Esophagus muscularis mucosa (tissue), 4 donors: Measurements from ENCODE around the gene KRT16. TPM values are rescaled to one million over a fixed set of nuclear protein-coding genes. Genes with fewer than 3 reads are reported as not detected.

Experiments used
- DNase-seq: peaks from one replicate; pipeline ENCODE4 v3.0.0-alpha.2; 2017; ENCODE audit errors: extremely low spot score
- H3K27ac ChIP-seq, 4 donors: fragments of 200-600 bp; sonication (generic); replicated peaks in 1 of 4; 1 replicate in 3 of 4; 2 replicates in 1 of 4; pipeline ENCODE4 v1.5.1; 2016 to 2019; ENCODE audit warnings: mild to moderate bottlenecking in 1 of 4
- H3K27me3 ChIP-seq, 4 donors: fragments of 200-600 bp; sonication (generic); one replicate each; pipeline versions ENCODE4 v1.5.1 to v1.6.0; 2016 to 2019
- H3K36me3 ChIP-seq, 4 donors: fragments of 200-600 bp; sonication (generic); one replicate each; pipeline ENCODE4 v1.5.1; 2016 to 2019
- H3K4me1 ChIP-seq, 4 donors: fragments of 200-600 bp; sonication (generic); one replicate each; pipeline ENCODE4 v1.5.1; 2016 to 2019
- H3K4me3 ChIP-seq, 4 donors: fragments of 200-600 bp; sonication (generic); 1 replicate in 2 of 4; 2 replicates in 2 of 4; pipeline ENCODE4 v1.5.1; 2016 to 2019; ENCODE audit warnings: mild to moderate bottlenecking in 4 of 4, moderate library complexity in 1 of 4
- H3K9me3 ChIP-seq, 4 donors: fragments of 200-600 bp; sonication (generic); 1 replicate in 3 of 4; 2 replicates in 1 of 4; pipeline ENCODE4 v1.5.1; 2016 to 2019
- EP300 ChIP-seq: sonication (generic); formaldehyde crosslinking; IDR thresholded peaks from one replicate; pipeline ENCODE4 v1.6.1; 2017; ENCODE audit warnings: antibody characterized with exemption
- POLR2A ChIP-seq: fragments of 450-650 bp; IDR thresholded peaks from one replicate; pipeline ENCODE4 v1.6.1; 2017; ENCODE audit warnings: antibody characterized with exemption, moderate library complexity, mild to moderate bottlenecking, low read depth
- POLR2AphosphoS5 ChIP-seq, 2 donors: sonication (generic); formaldehyde crosslinking; IDR thresholded peaks; one replicate each; pipeline ENCODE4 v1.6.1; 2017; ENCODE audit warnings: antibody characterized with exemption in 2 of 2
- WGBS: methylation state at CpG from one replicate; pipeline ENCODE4 v1.1.5; 2018; 5-methylcytosine and 5-hydroxymethylcytosine counted together
- intact Hi-C: fragments of 100-400 bp; cut with DNase I; formaldehyde crosslinking; loops from one replicate; pipeline ENCODE4 v1.15.1; 2023
- total RNA-seq, 4 donors: library from RNA; depleted of rRNA; stranded (reverse); fragments of >200 nt; gene quantifications; one replicate each; pipeline versions ENCODE4 v1.1.0 to v1.2.1, GENCODE V29; 2016
- TF ChIP-seq, protein P1 (sequence below), 3 experiments: fragments of 200-600 bp in 2 of 3; fragments of 450-650 bp in 1 of 3; sonication (generic) in 2 of 3; IDR thresholded peaks; one replicate each; pipeline ENCODE4 v1.5.1; 2017 to 2019; ENCODE audit warnings: antibody characterized with exemption in 3 of 3, mild to moderate bottlenecking in 2 of 3, moderate library complexity in 1 of 3

The KRT16 gene
- total RNA-seq, 4 donors from 2014 or later = 1.7 TPM; not detected in 3

DNA sequence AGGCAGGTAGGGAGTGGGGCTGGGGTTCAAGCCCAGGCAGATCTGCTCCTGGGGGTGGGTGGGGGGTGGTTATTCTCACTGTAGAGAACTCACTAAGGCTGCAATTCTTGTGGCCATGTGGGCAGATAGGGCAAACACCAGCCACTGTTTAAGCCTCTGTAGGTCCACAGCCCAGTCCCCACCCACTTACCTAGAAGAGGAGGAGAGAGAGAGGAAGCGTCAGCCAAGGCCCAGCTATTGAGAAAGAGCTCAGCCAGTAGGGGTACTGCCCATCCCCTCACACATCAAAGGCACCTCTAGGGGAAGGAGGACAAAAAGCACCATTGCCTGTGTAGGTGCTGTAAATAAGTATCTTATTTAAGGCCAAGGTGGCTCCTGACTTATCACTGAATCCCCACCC is 12.9 kb downstream of the KRT16 start:
- no peaks in the 10 kb centered on the region for H3K9me3 ChIP-seq
- H3K4me1 ChIP-seq = no peaks in the 10 kb centered on the region
- no peak overlapping the region for H3K4me3 ChIP-seq
- intact Hi-C loops = no loop called here
- H3K27ac ChIP-seq = no peak overlapping the region
- no peaks in the 10 kb centered on the region for H3K27me3 ChIP-seq
- DNase-seq = no peak
- WGBS = 100% methylated on average over 1 of the region's 1 CpG
- no peaks in the 10 kb centered on the region for H3K36me3 ChIP-seq
- TF ChIP-seq EP300 (no peak), POLR2A (no peak), POLR2AphosphoS5 (IDR thresholded peaks at IDR 0.05) (no peak)
- TF ChIP-seq, protein P1, sequence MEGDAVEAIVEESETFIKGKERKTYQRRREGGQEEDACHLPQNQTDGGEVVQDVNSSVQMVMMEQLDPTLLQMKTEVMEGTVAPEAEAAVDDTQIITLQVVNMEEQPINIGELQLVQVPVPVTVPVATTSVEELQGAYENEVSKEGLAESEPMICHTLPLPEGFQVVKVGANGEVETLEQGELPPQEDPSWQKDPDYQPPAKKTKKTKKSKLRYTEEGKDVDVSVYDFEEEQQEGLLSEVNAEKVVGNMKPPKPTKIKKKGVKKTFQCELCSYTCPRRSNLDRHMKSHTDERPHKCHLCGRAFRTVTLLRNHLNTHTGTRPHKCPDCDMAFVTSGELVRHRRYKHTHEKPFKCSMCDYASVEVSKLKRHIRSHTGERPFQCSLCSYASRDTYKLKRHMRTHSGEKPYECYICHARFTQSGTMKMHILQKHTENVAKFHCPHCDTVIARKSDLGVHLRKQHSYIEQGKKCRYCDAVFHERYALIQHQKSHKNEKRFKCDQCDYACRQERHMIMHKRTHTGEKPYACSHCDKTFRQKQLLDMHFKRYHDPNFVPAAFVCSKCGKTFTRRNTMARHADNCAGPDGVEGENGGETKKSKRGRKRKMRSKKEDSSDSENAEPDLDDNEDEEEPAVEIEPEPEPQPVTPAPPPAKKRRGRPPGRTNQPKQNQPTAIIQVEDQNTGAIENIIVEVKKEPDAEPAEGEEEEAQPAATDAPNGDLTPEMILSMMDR (IDR thresholded peaks at IDR 0.05) = no peak

DNA sequence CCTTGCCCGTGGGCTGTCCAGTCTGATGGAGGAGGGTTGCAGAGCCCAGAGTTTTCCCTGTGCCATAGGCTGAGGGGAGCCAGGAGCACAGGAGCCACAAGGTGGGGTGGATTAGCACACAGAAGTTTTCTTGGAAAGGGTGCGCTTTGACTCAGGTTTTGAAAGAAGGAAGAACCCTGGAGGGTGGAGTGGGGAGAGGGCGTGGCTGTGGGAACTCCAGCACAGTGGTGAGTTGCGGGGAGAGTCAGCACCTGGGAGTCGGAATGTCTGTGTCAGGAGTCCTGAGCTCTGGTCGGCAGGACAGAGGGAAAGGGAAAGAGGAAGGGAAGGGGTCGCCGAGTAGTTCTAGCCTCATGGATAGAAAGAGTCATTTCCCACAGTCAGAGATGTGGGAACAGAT is 17.0 kb downstream of the KRT16 start:
- intact Hi-C loops = no loop called here
- Histone ChIP-seq H3K27ac (no peak overlapping the region), H3K27me3 (peaks cover 0 to 13% (median 0%) of the 10 kb centered on the region in 4 donors), H3K9me3 (no peaks in the 10 kb centered on the region), H3K36me3 (no peaks in the 10 kb centered on the region), H3K4me3 (no peak overlapping the region), H3K4me1 (no peaks in the 10 kb centered on the region)
- TF ChIP-seq POLR2AphosphoS5 (IDR thresholded peaks at IDR 0.05) = no peak
- no peak for TF ChIP-seq EP300
- TF ChIP-seq, protein P1 (IDR thresholded peaks at IDR 0.05) = no peak
- no peak for TF ChIP-seq POLR2A
- WGBS = 72% methylated on average over 8 of the region's 8 CpGs
- DNase-seq = no peak

DNA sequence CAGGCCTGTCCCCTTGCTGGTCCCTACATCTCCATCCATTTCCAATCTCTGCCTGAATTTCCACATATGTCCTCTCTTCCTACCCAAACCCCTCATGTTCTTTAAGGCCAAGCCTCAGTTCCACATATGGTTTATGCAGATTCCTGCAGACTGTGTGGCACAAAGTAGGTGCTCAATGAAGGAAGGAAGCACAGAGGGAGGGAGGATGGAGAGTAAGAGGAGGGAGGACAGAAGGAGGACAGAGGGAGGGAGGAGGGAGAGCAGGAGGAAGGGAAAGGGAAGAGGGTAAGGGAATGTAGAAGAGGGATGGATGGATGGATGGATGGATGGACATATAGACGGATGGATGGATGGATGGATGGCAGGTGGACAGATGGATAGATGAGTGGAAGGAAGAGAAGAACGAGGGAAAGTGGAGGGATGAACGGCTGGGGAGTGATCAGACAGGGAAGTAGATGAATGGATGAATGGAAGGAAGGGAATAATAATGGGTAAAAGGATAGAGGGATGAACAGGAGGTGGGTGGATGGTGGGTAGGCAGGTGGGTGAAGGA is 18.1 kb downstream of the KRT16 start:
- no peak for DNase-seq

DNA sequence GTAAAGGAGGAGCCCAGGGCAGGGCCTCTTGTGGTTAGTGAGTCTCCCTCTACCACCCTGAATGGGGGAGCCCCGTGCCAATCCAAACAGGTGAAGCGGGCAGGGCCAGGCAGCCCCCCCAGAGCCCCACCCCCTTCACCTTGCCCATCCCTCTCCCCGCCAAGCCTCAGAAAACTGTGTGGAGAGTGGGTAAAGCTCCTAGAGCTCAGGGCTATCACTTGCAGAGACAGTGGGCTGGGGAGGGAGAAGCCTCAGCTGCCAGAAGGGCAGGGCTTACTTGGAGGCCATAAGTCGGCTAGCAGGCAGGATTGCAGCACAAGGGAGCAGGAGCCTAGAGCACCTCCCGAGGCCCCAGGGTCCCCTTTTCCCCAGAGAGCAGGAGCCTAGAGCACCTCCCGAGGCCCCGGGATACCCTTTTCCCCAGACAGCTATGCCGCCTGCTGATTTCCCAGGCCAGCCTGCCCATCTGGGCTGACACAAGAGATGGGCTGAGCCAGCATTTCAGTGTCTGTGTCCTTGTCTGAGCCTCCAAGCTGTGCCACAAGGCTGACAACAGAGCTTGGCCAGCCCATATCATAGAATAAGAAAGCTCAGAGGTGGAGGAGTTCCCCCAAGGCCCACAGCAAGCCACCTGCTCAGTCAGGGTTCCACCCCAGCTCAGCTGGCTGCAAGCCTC is 19.1 kb downstream of the KRT16 start:
- intact Hi-C loops = no loop called here
- H3K27ac ChIP-seq = no peak overlapping the region
- TF ChIP-seq POLR2AphosphoS5 (IDR thresholded peaks at IDR 0.05) = no peak
- TF ChIP-seq EP300 = no peak
- TF ChIP-seq, protein P1 (IDR thresholded peaks at IDR 0.05) = no peak
- TF ChIP-seq POLR2A = no peak
- H3K4me1 ChIP-seq = no peaks in the 10 kb centered on the region
- H3K4me3 ChIP-seq = no peak overlapping the region
- H3K36me3 ChIP-seq = no peaks in the 10 kb centered on the region
- H3K27me3 ChIP-seq = peaks cover 0 to 23% (median 0%) of the 10 kb centered on the region in 4 donors
- no peak for DNase-seq
- no peaks in the 10 kb centered on the region for H3K9me3 ChIP-seq
- 74% methylated on average over 6 of the region's 8 CpGs for WGBS

More for the DNA sequence above, 18.1 kb downstream of the KRT16 start:
- no peaks in the 10 kb centered on the region for H3K4me1 ChIP-seq
- intact Hi-C loops = no loop called here
- H3K36me3 ChIP-seq = no peaks in the 10 kb centered on the region
- H3K4me3 ChIP-seq = no peak overlapping the region
- H3K27me3 ChIP-seq = peaks cover 0 to 18% (median 0%) of the 10 kb centered on the region in 4 donors
- WGBS = 79% methylated on average over 3 of the region's 3 CpGs
- TF ChIP-seq POLR2A (no peak), POLR2AphosphoS5 (IDR thresholded peaks at IDR 0.05) (no peak), EP300 (no peak)
- TF ChIP-seq, protein P1 (IDR thresholded peaks at IDR 0.05) = no peak
- no peak overlapping the region for H3K27ac ChIP-seq
- no peaks in the 10 kb centered on the region for H3K9me3 ChIP-seq
